Uterus (tissue), 2 donors: Measurements from ENCODE around the gene RAB6A.

Source experiments
- CTCF ChIP-seq, 4 experiments: fragments of 200-600 bp in 2 of 4; fragments of 450-650 bp in 2 of 4; sonication (generic) in 2 of 4; IDR thresholded peaks; one replicate each; pipeline ENCODE4 v1.5.1; 2016 to 2019; ENCODE audit warnings: antibody characterized with exemption in 4 of 4, mild to moderate bottlenecking in 2 of 4, moderate library complexity in 1 of 4
- POLR2A ChIP-seq, 2 donors: fragments of 450-650 bp; IDR thresholded peaks; one replicate each; pipeline ENCODE4 v1.6.1; 2016; ENCODE audit warnings: antibody characterized with exemption in 2 of 2, mild to moderate bottlenecking in 1 of 2, moderate library complexity in 1 of 2

- TF ChIP-seq CTCF (IDR thresholded peaks at IDR 0.05) = no peak
- TF ChIP-seq POLR2A (IDR thresholded peaks at IDR 0.05) = no peak
Measured at GRCh38 chr11:73663604-73664495, 97.0 kb downstream of the RAB6A start.
